ENCODE measurements around the gene CDH24.

GRCh38 chr14:23066855-23067744 lies 9.8 kb upstream of the CDH24 start:
- TF ChIP-seq CTCF (IDR thresholded peaks at IDR 0.05) (no peak), POLR2A (IDR thresholded peaks at IDR 0.05) (no peak)

All from right lobe of liver (tissue), 4 donors.